Measurements from ENCODE around the gene HSDL2.
"Not testable (repeated sequence)": the region's sequence is repeated elsewhere in the genome, so short reads cannot be mapped to it uniquely, and the experiment has no call there.

DNA sequence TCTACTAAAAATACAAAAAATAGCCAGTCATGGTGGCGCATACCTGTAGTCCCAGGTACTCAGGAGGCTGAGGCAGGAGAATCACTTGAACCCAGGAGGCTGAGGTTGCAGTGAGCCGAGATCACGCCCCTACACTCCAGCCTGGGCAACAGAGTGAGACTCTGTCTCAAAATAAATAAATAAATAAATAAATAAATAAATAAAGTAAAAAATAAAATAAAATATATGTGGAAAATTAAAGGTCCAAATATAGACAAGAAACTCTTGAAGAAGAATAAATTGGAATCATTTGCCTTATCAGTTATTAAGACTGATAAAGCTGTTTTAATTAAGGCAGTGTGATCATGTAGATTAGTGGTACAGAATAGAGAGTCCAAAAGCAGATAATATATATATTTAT, 10.0 kb downstream of the HSDL2 start:
- TF ChIP-seq, protein P1, sequence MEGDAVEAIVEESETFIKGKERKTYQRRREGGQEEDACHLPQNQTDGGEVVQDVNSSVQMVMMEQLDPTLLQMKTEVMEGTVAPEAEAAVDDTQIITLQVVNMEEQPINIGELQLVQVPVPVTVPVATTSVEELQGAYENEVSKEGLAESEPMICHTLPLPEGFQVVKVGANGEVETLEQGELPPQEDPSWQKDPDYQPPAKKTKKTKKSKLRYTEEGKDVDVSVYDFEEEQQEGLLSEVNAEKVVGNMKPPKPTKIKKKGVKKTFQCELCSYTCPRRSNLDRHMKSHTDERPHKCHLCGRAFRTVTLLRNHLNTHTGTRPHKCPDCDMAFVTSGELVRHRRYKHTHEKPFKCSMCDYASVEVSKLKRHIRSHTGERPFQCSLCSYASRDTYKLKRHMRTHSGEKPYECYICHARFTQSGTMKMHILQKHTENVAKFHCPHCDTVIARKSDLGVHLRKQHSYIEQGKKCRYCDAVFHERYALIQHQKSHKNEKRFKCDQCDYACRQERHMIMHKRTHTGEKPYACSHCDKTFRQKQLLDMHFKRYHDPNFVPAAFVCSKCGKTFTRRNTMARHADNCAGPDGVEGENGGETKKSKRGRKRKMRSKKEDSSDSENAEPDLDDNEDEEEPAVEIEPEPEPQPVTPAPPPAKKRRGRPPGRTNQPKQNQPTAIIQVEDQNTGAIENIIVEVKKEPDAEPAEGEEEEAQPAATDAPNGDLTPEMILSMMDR (conservative IDR thresholded peaks at IDR 0.05; ENCODE audit: low read depth, low read length): not testable (repeated sequence)
- not testable (repeated sequence) for TF ChIP-seq MXI1 (IDR thresholded peaks at IDR 0.05; ENCODE audit: borderline replicate concordance, low read depth, low read length); RCOR1 (IDR thresholded peaks at IDR 0.05; ENCODE audit: insufficient replicate concordance, low read length); CEBPB (IDR thresholded peaks at IDR 0.05; ENCODE audit: low read depth, low read length); MAZ (IDR thresholded peaks at IDR 0.05; ENCODE audit: borderline replicate concordance, low read depth, low read length); POLR2A (IDR thresholded peaks at IDR 0.05; ENCODE audit: low read depth, low read length); RAD21 (IDR thresholded peaks at IDR 0.05; ENCODE audit: low read length); SMC3 (IDR thresholded peaks at IDR 0.05; ENCODE audit: low read depth, low read length); BHLHE40 (IDR thresholded peaks at IDR 0.05; ENCODE audit: low read depth, low read length); RFX5 (IDR thresholded peaks at IDR 0.05; ENCODE audit: low read depth, low read length)
- TF ChIP-seq, protein P2, sequence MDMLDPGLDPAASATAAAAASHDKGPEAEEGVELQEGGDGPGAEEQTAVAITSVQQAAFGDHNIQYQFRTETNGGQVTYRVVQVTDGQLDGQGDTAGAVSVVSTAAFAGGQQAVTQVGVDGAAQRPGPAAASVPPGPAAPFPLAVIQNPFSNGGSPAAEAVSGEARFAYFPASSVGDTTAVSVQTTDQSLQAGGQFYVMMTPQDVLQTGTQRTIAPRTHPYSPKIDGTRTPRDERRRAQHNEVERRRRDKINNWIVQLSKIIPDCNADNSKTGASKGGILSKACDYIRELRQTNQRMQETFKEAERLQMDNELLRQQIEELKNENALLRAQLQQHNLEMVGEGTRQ (IDR thresholded peaks at IDR 0.05; ENCODE audit: low read depth, low read length): not testable (repeated sequence)
